ENCODE results near the gene SLC35F3.
A peak's percentile ranks its signal among the peaks of the same experiment; 100 is the strongest.

The SLC35F3 gene

DNA sequence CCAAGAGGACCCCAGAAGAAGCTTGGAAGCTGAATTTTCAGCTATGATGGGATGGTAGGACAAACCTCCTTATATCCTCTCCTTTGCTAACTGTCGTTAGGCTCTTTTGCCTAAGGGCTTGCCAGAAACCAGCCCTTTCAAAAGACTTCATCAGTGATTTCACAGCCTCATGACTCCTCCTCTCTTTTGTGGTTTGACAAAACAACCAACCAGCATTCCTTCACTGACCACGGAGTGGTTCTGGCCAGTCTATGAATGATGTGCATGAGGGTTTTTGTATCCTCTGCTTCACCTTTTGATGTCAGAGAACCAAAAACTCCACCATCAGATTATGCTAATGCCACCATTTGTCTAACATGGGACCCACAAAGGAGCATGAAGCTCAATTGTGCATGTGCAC is 351.9 kb downstream of the SLC35F3 start:
- no peak for DNase-seq (ENCODE audit: low spot score)

- no peak for DNase-seq (ENCODE audit: low spot score)
These were observed 353.6 kb downstream of the SLC35F3 start for GRCh38 chr1:234258071-234258470.

- DNase-seq (ENCODE audit: low spot score) = no peak
These were observed 356.1 kb downstream of the SLC35F3 start for GRCh38 chr1:234260578-234260977.

- DNase-seq (ENCODE audit: low spot score) = no peak
These were observed 357.1 kb downstream of the SLC35F3 start for GRCh38 chr1:234261545-234261944.

DNA sequence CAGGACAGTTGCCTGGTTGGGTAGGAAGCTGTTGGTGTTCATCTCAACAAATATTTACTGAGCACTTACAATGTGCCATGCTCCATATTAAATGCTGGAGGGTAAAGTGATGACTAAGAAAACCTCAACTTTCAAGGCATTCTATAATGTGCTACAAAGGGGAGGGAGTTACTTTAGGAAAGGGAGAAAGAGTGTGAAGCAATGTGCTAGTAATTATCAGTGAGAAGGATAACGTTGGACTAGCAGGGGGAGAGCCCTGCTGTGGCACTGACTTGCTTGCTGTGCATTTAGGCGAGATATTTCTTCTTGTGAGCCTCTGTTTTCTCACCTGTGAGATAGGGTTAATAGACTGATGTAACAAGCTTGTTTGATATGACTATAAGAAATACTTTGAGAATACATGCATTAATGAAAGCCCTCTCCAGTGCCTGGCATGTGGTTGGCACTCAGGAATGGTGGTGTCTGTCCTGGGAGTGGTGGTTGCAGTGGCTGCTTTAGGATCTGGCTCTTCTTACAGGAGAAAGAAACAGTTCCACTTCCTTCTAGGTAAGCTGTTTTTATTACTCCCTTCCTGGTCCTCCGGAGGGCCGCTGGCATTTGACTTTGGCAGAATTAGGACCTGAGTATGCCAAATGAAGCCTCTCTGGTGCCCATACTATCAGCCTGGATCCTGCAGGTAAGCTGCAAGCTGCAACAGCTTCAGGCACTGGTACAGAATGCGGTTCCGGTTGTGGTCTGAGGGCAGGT is 357.7 kb downstream of the SLC35F3 start:
- DNase-seq (ENCODE audit: low spot score) = no peak

DNA sequence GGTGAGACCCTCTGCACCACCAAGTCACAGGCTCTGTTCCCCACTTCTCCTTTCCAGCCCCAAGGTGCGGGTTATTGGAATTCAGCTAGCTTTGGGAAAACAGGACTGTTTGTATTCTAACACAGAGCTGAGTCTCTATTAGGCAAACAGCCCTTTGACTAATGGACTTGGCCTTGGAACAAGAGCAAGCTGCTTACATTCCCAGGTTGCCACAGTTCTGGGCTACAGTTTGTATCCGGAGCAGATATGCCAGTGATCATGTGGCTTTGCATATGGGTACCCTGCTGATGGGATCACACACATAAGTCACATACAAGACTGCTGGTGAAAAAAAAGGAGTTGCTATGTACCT is 358.3 kb downstream of the SLC35F3 start:
- no peak for DNase-seq (ENCODE audit: low spot score)

GRCh38 chr1:234264832-234265231 is 360.4 kb downstream of the SLC35F3 start:
- no peak for DNase-seq (ENCODE audit: low spot score)

GRCh38 chr1:234265321-234265720 is 360.8 kb downstream of the SLC35F3 start:
- no peak for DNase-seq (ENCODE audit: low spot score)

DNA sequence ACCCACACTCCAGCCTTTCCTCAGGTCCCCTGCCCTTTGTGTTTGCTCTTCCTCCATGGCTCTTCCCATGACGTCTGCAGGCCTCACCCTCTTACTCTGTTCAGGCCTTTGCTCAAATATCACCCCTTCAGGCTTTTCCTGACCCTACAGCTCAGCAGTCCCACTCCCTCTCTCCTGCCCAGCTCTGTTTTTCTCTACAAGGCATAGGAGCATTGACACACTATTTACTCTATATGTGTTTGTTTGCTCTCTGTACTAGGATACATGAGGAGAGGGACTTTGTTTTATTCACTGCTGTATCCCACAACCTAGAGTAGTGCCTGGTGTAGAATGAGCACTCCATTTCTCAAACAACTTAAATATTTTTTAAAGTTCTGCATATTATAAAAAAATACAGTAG is 361.4 kb downstream of the SLC35F3 start:
- DNase-seq (ENCODE audit: low spot score) = no peak

- no peak for DNase-seq (ENCODE audit: low spot score)
These were observed 365.6 kb downstream of the SLC35F3 start for GRCh38 chr1:234270093-234270492.

- DNase-seq (ENCODE audit: low spot score) = no peak
These were observed 366.2 kb downstream of the SLC35F3 start for GRCh38 chr1:234270581-234271242.

DNA sequence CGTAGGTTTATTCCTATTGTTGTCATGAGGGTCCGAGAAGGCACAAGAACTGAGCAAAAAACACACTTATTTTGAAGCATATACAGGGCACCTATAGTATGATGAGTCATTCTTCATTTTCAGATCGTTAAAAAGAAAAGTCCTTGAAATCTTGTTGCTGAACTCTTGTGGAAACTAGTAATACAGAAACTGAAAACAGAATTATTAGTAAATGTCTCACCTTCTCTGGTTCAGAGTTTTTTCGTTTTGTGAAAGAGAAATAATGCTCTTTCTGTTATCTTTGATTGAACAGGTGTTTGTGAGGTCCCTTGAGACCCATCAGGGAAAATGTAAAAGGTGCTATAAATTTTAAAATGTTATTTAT is 366.7 kb downstream of the SLC35F3 start:
- DNase-seq (ENCODE audit: low spot score) = no peak

GRCh38 chr1:234272656-234273312 is 368.3 kb downstream of the SLC35F3 start:
- no peak for DNase-seq (ENCODE audit: low spot score)

- DNase-seq (ENCODE audit: low spot score) = no peak
These were observed 369.5 kb downstream of the SLC35F3 start for GRCh38 chr1:234273981-234274380.

GRCh38 chr1:234276151-234276788 is 371.8 kb downstream of the SLC35F3 start:
- DNase-seq (ENCODE audit: low spot score) = no peak

DNA sequence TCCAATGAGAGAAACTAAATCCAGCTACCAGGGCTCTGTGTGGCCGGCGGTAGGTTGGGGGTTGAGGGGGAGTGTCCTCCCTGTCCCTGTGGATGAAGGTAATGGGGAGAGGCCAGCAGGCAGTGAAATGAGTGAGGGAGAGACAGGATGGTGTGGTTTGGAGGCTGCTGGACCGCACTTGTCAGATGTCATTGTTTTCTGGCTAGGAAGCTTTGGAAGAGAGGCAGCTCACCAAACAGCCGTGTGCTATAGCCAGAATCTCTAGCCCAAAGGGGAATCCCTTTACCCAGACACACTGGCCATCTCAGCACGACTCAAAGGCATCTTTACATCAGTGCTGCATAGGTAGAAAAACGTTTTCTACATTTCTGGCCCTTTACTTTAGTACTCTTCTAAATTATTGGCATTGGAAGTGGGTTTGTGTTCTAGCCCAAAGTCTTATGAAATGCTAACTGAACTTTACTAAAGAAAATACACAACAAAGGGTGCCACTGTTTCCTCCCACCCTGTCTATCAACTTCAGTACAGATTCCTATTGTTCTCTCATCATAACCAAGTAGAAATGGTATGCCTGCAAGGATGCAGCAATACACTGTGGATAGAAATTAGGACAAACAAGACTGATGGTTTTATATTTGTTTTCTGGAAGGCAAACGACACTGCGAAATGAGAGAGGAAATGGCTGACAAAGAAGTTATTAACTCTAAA is 372.8 kb downstream of the SLC35F3 start:
- peak; percentile 72 for DNase-seq (ENCODE audit: low spot score)

- no peak for DNase-seq (ENCODE audit: low spot score)
These were observed 374.5 kb downstream of the SLC35F3 start for GRCh38 chr1:234279021-234279420.

- no peak for DNase-seq (ENCODE audit: low spot score)
These were observed 376.0 kb downstream of the SLC35F3 start for GRCh38 chr1:234280500-234280899.

DNA sequence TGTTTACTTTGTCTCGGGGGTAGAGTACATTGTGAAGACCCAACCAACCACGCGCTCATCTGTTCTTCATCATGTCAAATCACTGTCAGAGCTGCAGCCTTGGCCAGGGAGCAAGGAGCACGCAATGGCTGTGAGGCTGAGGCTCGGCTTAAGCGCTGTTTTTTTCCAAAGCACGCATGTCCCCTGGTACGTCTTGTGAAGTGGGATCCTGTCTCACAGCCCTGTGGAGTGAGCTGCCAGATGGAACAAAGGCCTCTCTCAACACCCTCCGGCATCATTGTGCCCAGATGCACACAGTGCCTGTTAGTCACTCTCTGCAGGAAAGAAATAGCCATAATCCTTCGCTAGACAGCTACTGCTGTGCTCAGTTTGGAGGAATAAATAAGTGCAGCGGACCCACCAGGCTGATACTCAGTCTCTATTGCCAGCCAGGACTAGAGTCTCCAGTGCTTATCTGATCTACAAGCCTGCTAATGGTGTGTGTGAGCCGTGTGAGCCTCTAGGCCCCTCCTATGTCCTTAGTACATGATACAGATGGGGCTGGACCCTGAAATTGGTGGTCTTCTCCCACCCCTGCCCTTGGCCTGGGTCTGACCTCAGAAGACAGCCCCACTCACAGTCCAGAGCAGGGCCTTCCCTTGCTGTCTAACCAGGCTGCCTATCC is 377.5 kb downstream of the SLC35F3 start:
- peak; percentile 64 for DNase-seq (ENCODE audit: low spot score)

DNA sequence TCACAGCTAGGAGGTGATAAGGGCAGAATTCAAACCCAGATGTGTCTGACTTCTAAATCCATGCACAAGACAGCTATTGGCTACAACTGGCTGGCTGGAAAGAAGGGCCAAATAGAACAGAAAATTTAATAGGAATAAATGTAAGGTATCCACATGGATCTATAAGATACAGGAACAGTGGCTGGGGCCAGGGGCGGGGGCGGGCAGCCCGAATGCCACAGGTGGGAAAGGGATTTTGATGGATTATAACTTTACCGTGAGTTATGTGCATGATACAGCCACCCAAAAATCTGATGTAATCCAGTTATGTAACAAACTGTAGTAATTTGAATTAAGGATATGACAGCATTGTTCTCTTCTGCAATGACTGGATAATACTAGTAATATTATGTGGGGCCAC is 381.7 kb downstream of the SLC35F3 start:
- no peak for DNase-seq (ENCODE audit: low spot score)

GRCh38 chr1:234288946-234289345 is 384.5 kb downstream of the SLC35F3 start:
- no peak for DNase-seq (ENCODE audit: low spot score)
